Measurements from ENCODE around the gene TM2D3.
A peak's percentile ranks its signal among the peaks of the same experiment; 100 is the strongest.

TM2D3 gene

GRCh38 chr15:101664303-101664913 lies 12.2 kb upstream of the TM2D3 start:
- Histone ChIP-seq H4K20me1 (ENCODE audit: insufficient read depth, low read length) (no peaks in the 10 kb centered on the region), H3K4me3 (ENCODE audit: low read depth in 1 of 2, low read length in 2 of 2) (no peak overlapping the region), H3K9me3 (ENCODE audit: insufficient read depth, low read length, severe bottlenecking) (no peaks in the 10 kb centered on the region), H3K27me3 (ENCODE audit: insufficient read depth, low read length, poor library complexity) (no peaks in the 10 kb centered on the region), H3K79me2 (ENCODE audit: insufficient read depth, low read length) (no peaks in the 10 kb centered on the region), H3K9ac (ENCODE audit: low read depth, low read length) (no peak overlapping the region), H3K36me3 (ENCODE audit: insufficient read depth, low read length) (peaks cover 1% of the 10 kb centered on the region; the same call in 1 of the 2 replicates), H3K4me2 (ENCODE audit: insufficient read depth, low read length) (no peak overlapping the region), H3K4me1 (ENCODE audit: insufficient read depth, low read length) (no peaks in the 10 kb centered on the region), H3K27ac (ENCODE audit: low read length) (no peak overlapping the region), H2AFZ (ENCODE audit: low read depth, low read length) (no peak overlapping the region)
- TF ChIP-seq EZH2 (IDR thresholded peaks at IDR 0.05; ENCODE audit: borderline replicate concordance, low read depth, low read length, severe bottlenecking) (no peak), CTCF (IDR thresholded peaks at IDR 0.05; ENCODE audit: borderline replicate concordance, extremely low read depth, low read length, poor library complexity, severe bottlenecking) (peak; percentile 35)
- ATAC-seq (ENCODE audit: insufficient read depth, low read depth): no peak
- no peak for DNase-seq

GRCh38 chr15:101662203-101662602 lies 10.0 kb upstream of the TM2D3 start:
- H3K27ac ChIP-seq (ENCODE audit: low read length): no peak overlapping the region
- H3K9ac ChIP-seq (ENCODE audit: low read depth, low read length): no peak overlapping the region
- H2AFZ ChIP-seq (ENCODE audit: low read depth, low read length): no peak overlapping the region
- no peaks in the 10 kb centered on the region for H3K9me3 ChIP-seq (ENCODE audit: insufficient read depth, low read length, severe bottlenecking)
- H3K79me2 ChIP-seq (ENCODE audit: insufficient read depth, low read length): no peaks in the 10 kb centered on the region
- H3K36me3 ChIP-seq (ENCODE audit: insufficient read depth, low read length): no peaks in the 10 kb centered on the region
- H3K4me2 ChIP-seq (ENCODE audit: insufficient read depth, low read length): no peak overlapping the region
- no peaks in the 10 kb centered on the region for H3K27me3 ChIP-seq (ENCODE audit: insufficient read depth, low read length, poor library complexity)
- ATAC-seq (ENCODE audit: insufficient read depth, low read depth): no peak
- H3K4me1 ChIP-seq (ENCODE audit: insufficient read depth, low read length): no peaks in the 10 kb centered on the region
- H3K4me3 ChIP-seq (ENCODE audit: low read depth in 1 of 2, low read length in 2 of 2): no peak overlapping the region
- DNase-seq: no peak
- no peaks in the 10 kb centered on the region for H4K20me1 ChIP-seq (ENCODE audit: insufficient read depth, low read length)
- TF ChIP-seq EZH2 (IDR thresholded peaks at IDR 0.05; ENCODE audit: borderline replicate concordance, low read depth, low read length, severe bottlenecking) (no peak), CTCF (IDR thresholded peaks at IDR 0.05; ENCODE audit: borderline replicate concordance, extremely low read depth, low read length, poor library complexity, severe bottlenecking) (no peak)

GRCh38 chr15:101660005-101660404 lies 7.8 kb upstream of the TM2D3 start:
- Histone ChIP-seq H3K9me3 (ENCODE audit: insufficient read depth, low read length, severe bottlenecking) (no peaks in the 10 kb centered on the region), H2AFZ (ENCODE audit: low read depth, low read length) (no peak overlapping the region)

More at GRCh38 chr15:101660005-101660404, 7.8 kb upstream of the TM2D3 start:
- H3K27me3 ChIP-seq (ENCODE audit: insufficient read depth, low read length, poor library complexity): no peaks in the 10 kb centered on the region
- H3K79me2 ChIP-seq (ENCODE audit: insufficient read depth, low read length): no peaks in the 10 kb centered on the region
- H3K4me3 ChIP-seq (ENCODE audit: low read depth in 1 of 2, low read length in 2 of 2): no peak overlapping the region
- H4K20me1 ChIP-seq (ENCODE audit: insufficient read depth, low read length): no peaks in the 10 kb centered on the region
- TF ChIP-seq EZH2 (IDR thresholded peaks at IDR 0.05; ENCODE audit: borderline replicate concordance, low read depth, low read length, severe bottlenecking): no peak
- no peak for TF ChIP-seq CTCF (IDR thresholded peaks at IDR 0.05; ENCODE audit: borderline replicate concordance, extremely low read depth, low read length, poor library complexity, severe bottlenecking)
- DNase-seq (no peak), ATAC-seq (ENCODE audit: insufficient read depth, low read depth) (no peak)
- H3K4me1 ChIP-seq (ENCODE audit: insufficient read depth, low read length): no peaks in the 10 kb centered on the region
- no peak overlapping the region for H3K4me2 ChIP-seq (ENCODE audit: insufficient read depth, low read length)
- H3K27ac ChIP-seq (ENCODE audit: low read length): no peak overlapping the region
- H3K36me3 ChIP-seq (ENCODE audit: insufficient read depth, low read length): no peaks in the 10 kb centered on the region
- no peak overlapping the region for H3K9ac ChIP-seq (ENCODE audit: low read depth, low read length)

Data from DND-41 (cell line).